Neuronal stem cell (in vitro differentiated cells): ENCODE measurements around the gene IL36A.

Experiments used
- DNase-seq: peaks from one replicate; pipeline ENCODE4 v3.0.0-alpha.2; 2013; ENCODE audit warnings: low spot score
- H2AFZ ChIP-seq: one replicate; pipeline ENCODE4 v1.6.1; 2013; ENCODE audit warnings: mild to moderate bottlenecking, low read length, inconsistent platforms
- H2AK5ac ChIP-seq: 2 replicates; pipeline ENCODE4 v1.6.1; 2013; ENCODE audit warnings: low read depth, mild to moderate bottlenecking, inconsistent platforms, low read length, moderate library complexity, mixed read lengths
- H2BK120ac ChIP-seq: 2 replicates; pipeline ENCODE4 v1.6.1; 2013; ENCODE audit warnings: low read depth, mild to moderate bottlenecking, inconsistent platforms, low read length, moderate library complexity, mixed read lengths
- H2BK12ac ChIP-seq: one replicate; pipeline ENCODE4 v1.6.1; 2013; ENCODE audit warnings: low read length, inconsistent platforms
- H2BK15ac ChIP-seq: 2 replicates; pipeline ENCODE4 v1.6.1; 2013; ENCODE audit warnings: mild to moderate bottlenecking, low read length, inconsistent platforms, mixed read lengths
- H2BK5ac ChIP-seq: one replicate; pipeline ENCODE4 v1.6.1; 2013; ENCODE audit warnings: inconsistent platforms, mild to moderate bottlenecking, low read length, moderate library complexity
- H3K14ac ChIP-seq: one replicate; pipeline ENCODE4 v1.6.1; 2013; ENCODE audit warnings: low read length, inconsistent platforms
- H3K18ac ChIP-seq: 2 replicates; pipeline ENCODE4 v1.6.1; 2013; ENCODE audit warnings: low read length, inconsistent platforms
- H3K23ac ChIP-seq: 2 replicates; pipeline ENCODE4 v1.6.1; 2013; ENCODE audit warnings: low read depth, mild to moderate bottlenecking, mixed read lengths, low read length, inconsistent platforms; ENCODE audit not compliant: poor library complexity
- H3K27ac ChIP-seq: replicated peaks from 3 replicates; pipeline ENCODE4 v1.5.1; 2013; ENCODE audit warnings: low read length, inconsistent platforms
- H3K27me3 ChIP-seq, 3 experiments: 2 replicates each; pipeline ENCODE4 v1.6.1; 2013; ENCODE audit warnings: low read length in 3 of 3, mild to moderate bottlenecking in 2 of 3, inconsistent platforms in 1 of 3, low read depth in 1 of 3, mixed read lengths in 1 of 3, moderate library complexity in 1 of 3; ENCODE audit not compliant: control insufficient read depth in 3 of 3, insufficient read depth in 3 of 3
- H3K36me3 ChIP-seq, 2 donors: replicated peaks in 1 of 2; 2 replicates each; pipeline ENCODE4 v1.6.1; 2013; ENCODE audit warnings: low read length in 2 of 2; ENCODE audit not compliant: control insufficient read depth in 2 of 2, insufficient read depth in 2 of 2
- H3K4ac ChIP-seq: 2 replicates; pipeline ENCODE4 v1.6.1; 2013; ENCODE audit warnings: inconsistent platforms, mild to moderate bottlenecking, low read length, moderate library complexity
- H3K4me1 ChIP-seq, 2 donors: 1 replicate in 1 of 2; 2 replicates in 1 of 2; pipeline ENCODE4 v1.6.1; 2013; ENCODE audit warnings: low read length in 2 of 2, low read depth in 1 of 2; ENCODE audit not compliant: control insufficient read depth in 2 of 2, insufficient read depth in 1 of 2
- H3K4me2 ChIP-seq: one replicate; pipeline ENCODE4 v1.6.1; 2013; ENCODE audit warnings: mild to moderate bottlenecking, low read length, inconsistent platforms; ENCODE audit not compliant: insufficient read depth, poor library complexity, severe bottlenecking
- H3K4me3 ChIP-seq, 2 donors: 2 replicates each; pipeline ENCODE4 v1.5.1; 2013; ENCODE audit warnings: low read length in 2 of 2, mild to moderate bottlenecking in 2 of 2, inconsistent platforms in 1 of 2, moderate library complexity in 1 of 2
- H3K79me1 ChIP-seq: one replicate; pipeline ENCODE4 v1.6.1; 2013; ENCODE audit warnings: low read depth, mild to moderate bottlenecking, inconsistent platforms, low read length, moderate library complexity
- H3K9ac ChIP-seq: one replicate; pipeline ENCODE4 v1.6.1; 2013; ENCODE audit warnings: mild to moderate bottlenecking, low read depth, low read length, inconsistent platforms; ENCODE audit not compliant: poor library complexity
- H3K9me3 ChIP-seq, 2 donors: replicated peaks in 1 of 2; 2 replicates each; pipeline versions ENCODE3 to v1.6.1; 2013; ENCODE audit warnings: low read length in 2 of 2, mild to moderate bottlenecking in 2 of 2, inconsistent platforms in 1 of 2, low read depth in 1 of 2, mixed read lengths in 1 of 2, moderate library complexity in 1 of 2; ENCODE audit not compliant: control insufficient read depth in 2 of 2, insufficient read depth in 1 of 2
- H4K8ac ChIP-seq: one replicate; pipeline ENCODE4 v1.6.1; 2013; ENCODE audit warnings: low read depth, mild to moderate bottlenecking, inconsistent platforms, low read length, moderate library complexity
- H4K91ac ChIP-seq: one replicate; pipeline ENCODE4 v1.6.1; 2013; ENCODE audit warnings: low read length, low read depth, mild to moderate bottlenecking, inconsistent platforms; ENCODE audit not compliant: poor library complexity
- WGBS, 2 donors: extraction: QIAGEN DNeasy Blood & Tissue Kit; methylation state at CpG; one replicate each; pipeline ENCODE4 v1.1.7; 2013; ENCODE audit warnings: missing lambda C conversion rate in 2 of 2, mixed read lengths in 1 of 2; ENCODE audit not compliant: insufficient read length in 2 of 2, insufficient replicate concordance in 1 of 2; ENCODE audit errors: extremely low coverage in 2 of 2; 5-methylcytosine and 5-hydroxymethylcytosine counted together

Gene IL36A

GRCh38 chr2:113032737-113033136 is 27.5 kb downstream of the IL36A start:
- no peak overlapping the region for H3K4me3 ChIP-seq
- no peaks in the 10 kb centered on the region for H3K36me3 ChIP-seq
- H3K18ac ChIP-seq = no peak overlapping the region
- no peak overlapping the region for H2AFZ ChIP-seq
- no peak for DNase-seq
- WGBS, 2 donors = no CpG with 5 or more reads among the region's 1 CpG
- peaks cover 0 to 35% (median 0%) of the 10 kb centered on the region in 3 experiments for H3K27me3 ChIP-seq
- H2BK12ac ChIP-seq = no peak overlapping the region
- H3K23ac ChIP-seq = no peak overlapping the region
- peaks cover 0 to 2% of the 10 kb centered on the region in 2 donors for H3K4me1 ChIP-seq
- H4K8ac ChIP-seq = no peak overlapping the region
- H3K4ac ChIP-seq = no peak overlapping the region
- H3K14ac ChIP-seq = no peak overlapping the region
- no peak overlapping the region for H3K9ac ChIP-seq
- H4K91ac ChIP-seq = no peak overlapping the region
- no peaks in the 10 kb centered on the region for H3K9me3 ChIP-seq
- no peak overlapping the region for H3K27ac ChIP-seq
- H2BK5ac ChIP-seq = no peak overlapping the region
- H2BK120ac ChIP-seq = no peak overlapping the region
- no peaks in the 10 kb centered on the region for H3K79me1 ChIP-seq
- no peak overlapping the region for H2AK5ac ChIP-seq
- H2BK15ac ChIP-seq = no peak overlapping the region
- H3K4me2 ChIP-seq = no peak overlapping the region

DNA sequence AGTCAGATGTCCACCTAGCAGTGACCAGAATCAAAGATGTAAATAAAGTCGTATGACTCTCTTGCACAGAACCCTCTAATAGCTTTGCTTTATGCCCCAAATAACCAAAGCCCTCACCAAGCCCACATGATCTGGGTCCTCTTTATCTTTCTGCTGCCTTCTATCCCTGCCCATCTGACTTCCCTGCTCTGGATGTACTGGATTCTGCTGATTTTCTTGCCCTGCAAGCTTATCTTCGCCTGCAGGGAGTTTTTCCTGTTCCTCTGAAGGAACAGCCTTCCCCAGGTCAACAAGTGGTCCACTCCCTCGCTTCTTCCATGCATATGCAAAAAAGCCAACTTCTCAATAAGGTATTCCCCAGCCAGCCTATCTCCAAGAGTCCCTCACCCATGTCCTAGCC is 28.8 kb downstream of the IL36A start:
- no CpG with 5 or more reads among the region's 3 CpGs for WGBS, 2 donors
- peaks cover 0 to 30% (median 0%) of the 10 kb centered on the region in 3 experiments for H3K27me3 ChIP-seq

GRCh38 chr2:113036763-113037162 is 31.5 kb downstream of the IL36A start:
- Histone ChIP-seq H3K18ac (no peak overlapping the region), H3K36me3 (no peaks in the 10 kb centered on the region), H2BK5ac (no peak overlapping the region), H3K14ac (no peak overlapping the region), H3K27ac (no peak overlapping the region), H2BK120ac (no peak overlapping the region), H4K8ac (no peak overlapping the region), H2BK15ac (no peak overlapping the region), H2AFZ (no peak overlapping the region), H2BK12ac (no peak overlapping the region), H3K4me2 (no peak overlapping the region), H3K9ac (no peak overlapping the region), H3K4me1 (no peaks in the 10 kb centered on the region), H4K91ac (no peak overlapping the region), H3K4me3 (peak overlapping the region in 1 of 2 donors; percentile 45), H3K27me3 (peaks cover 0 to 19% (median 0%) of the 10 kb centered on the region in 3 experiments), H3K79me1 (no peaks in the 10 kb centered on the region), H3K9me3 (no peaks in the 10 kb centered on the region), H3K4ac (no peak overlapping the region), H3K23ac (no peak overlapping the region), H2AK5ac (no peak overlapping the region)
- WGBS, 2 donors = no CpG with 5 or more reads among the region's 9 CpGs
- no peak for DNase-seq

More for the DNA sequence above, 28.8 kb downstream of the IL36A start:
- Histone ChIP-seq H2BK120ac (no peak overlapping the region), H2BK5ac (no peak overlapping the region), H3K23ac (no peak overlapping the region), H2BK15ac (no peak overlapping the region), H3K9ac (no peak overlapping the region), H2BK12ac (no peak overlapping the region), H2AFZ (no peak overlapping the region), H3K9me3 (no peaks in the 10 kb centered on the region), H4K91ac (no peak overlapping the region), H3K4ac (no peak overlapping the region), H3K14ac (no peak overlapping the region), H3K18ac (no peak overlapping the region), H3K27ac (no peak overlapping the region), H3K4me2 (no peak overlapping the region), H3K36me3 (no peaks in the 10 kb centered on the region), H3K4me3 (no peak overlapping the region), H3K79me1 (no peaks in the 10 kb centered on the region), H2AK5ac (no peak overlapping the region), H4K8ac (no peak overlapping the region), H3K4me1 (no peaks in the 10 kb centered on the region)
- no peak for DNase-seq

DNA sequence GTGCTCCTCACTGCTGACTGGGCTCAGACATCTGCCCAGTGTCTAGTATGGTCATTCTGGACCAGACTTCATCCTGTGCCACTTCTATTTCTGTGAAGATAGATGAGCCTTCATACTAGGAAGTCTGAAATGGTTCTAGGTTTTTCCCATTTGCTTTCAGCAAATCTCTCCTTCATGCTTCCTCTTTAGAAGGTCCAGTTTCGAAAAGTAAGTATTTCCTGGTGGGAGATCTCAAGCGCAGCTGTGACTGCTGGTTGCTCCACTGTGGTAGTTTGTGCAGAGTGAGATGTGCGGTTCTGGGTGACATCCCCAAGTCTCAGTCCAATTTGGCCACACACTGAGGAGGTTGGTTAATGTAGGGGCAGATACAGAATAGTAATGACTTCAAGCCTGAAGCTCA is 33.0 kb downstream of the IL36A start:
- Histone ChIP-seq H3K9me3 (no peaks in the 10 kb centered on the region), H2BK5ac (no peak overlapping the region), H3K14ac (no peak overlapping the region), H2BK12ac (no peak overlapping the region), H3K4me1 (no peaks in the 10 kb centered on the region), H3K79me1 (no peaks in the 10 kb centered on the region), H4K91ac (no peak overlapping the region), H3K23ac (no peak overlapping the region), H3K27ac (no peak overlapping the region), H2BK15ac (no peak overlapping the region), H2AFZ (no peak overlapping the region), H3K4me2 (no peak overlapping the region), H3K4ac (no peak overlapping the region), H3K27me3 (peaks cover 0 to 9% (median 0%) of the 10 kb centered on the region in 3 experiments), H2AK5ac (no peak overlapping the region), H4K8ac (no peak overlapping the region), H3K4me3 (no peak overlapping the region), H3K18ac (no peak overlapping the region), H3K36me3 (no peaks in the 10 kb centered on the region), H3K9ac (no peak overlapping the region), H2BK120ac (no peak overlapping the region)
- no peak for DNase-seq
- no CpG with 5 or more reads among the region's 3 CpGs for WGBS, 2 donors
